Measurements from ENCODE around the gene MAGI1. TPM values are rescaled to one million over a fixed set of nuclear protein-coding genes. Genes with fewer than 3 reads are reported as not detected.

MAGI1 gene
- total RNA-seq, 4 donors from 2014 or later: 42.4 to 71.6 (median 50.2) TPM

DNA sequence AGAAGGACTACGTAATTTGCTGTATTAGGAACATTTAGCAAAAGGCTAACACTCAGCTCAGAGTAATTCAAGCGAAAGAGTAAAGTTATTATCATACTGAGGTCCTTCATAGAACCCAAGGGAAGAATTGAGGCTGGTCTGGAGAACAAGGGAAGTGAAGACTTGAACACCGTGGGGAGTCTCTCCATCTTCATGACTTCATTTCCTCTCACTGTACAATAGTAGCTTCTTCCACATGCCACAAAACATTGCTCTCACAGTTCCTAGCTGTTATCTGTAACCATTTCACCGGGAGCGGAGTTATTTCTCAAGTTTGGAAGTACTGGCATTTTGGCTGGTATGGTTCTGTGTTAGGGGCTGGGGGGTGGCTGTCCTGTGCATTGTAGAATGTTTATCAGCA lies 69.7 kb downstream of the MAGI1 start:
- 90% methylated on average over 5 of the region's 5 CpGs for WGBS, 2 donors
- TF ChIP-seq, protein P1, sequence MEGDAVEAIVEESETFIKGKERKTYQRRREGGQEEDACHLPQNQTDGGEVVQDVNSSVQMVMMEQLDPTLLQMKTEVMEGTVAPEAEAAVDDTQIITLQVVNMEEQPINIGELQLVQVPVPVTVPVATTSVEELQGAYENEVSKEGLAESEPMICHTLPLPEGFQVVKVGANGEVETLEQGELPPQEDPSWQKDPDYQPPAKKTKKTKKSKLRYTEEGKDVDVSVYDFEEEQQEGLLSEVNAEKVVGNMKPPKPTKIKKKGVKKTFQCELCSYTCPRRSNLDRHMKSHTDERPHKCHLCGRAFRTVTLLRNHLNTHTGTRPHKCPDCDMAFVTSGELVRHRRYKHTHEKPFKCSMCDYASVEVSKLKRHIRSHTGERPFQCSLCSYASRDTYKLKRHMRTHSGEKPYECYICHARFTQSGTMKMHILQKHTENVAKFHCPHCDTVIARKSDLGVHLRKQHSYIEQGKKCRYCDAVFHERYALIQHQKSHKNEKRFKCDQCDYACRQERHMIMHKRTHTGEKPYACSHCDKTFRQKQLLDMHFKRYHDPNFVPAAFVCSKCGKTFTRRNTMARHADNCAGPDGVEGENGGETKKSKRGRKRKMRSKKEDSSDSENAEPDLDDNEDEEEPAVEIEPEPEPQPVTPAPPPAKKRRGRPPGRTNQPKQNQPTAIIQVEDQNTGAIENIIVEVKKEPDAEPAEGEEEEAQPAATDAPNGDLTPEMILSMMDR (IDR thresholded peaks at IDR 0.05): no peak
- TF ChIP-seq POLR2A (IDR thresholded peaks at IDR 0.05): no peak
- intact Hi-C loops (cut with DNase I; ENCODE audit: low total_unique reads): no loop called here
- no peak for DNase-seq (ENCODE audit: low spot score in 2 of 2)
- H3K4me3 ChIP-seq (ENCODE audit: low read depth, poor library complexity, severe bottlenecking): no peak overlapping the region

DNA sequence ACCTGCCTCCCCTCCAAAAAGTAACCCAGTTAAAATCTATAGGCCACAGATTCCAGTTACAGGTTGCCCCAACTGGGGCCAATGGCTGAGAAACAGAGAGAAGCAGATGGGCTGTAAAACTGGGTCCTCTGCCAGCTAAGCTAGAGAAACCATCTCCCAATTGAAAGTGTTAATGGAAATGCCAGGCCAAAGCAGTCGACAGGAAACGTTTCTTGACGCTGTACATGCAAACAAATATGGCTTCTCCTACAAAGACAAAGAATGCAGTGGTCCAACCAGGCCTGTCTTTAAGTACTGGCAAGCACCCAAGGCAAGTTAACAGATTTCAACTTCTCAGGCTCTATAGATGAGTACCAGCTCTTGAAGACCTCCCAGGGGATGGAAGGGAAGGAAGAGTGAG lies 71.3 kb downstream of the MAGI1 start:
- 79 to 90% methylated on average over 3 of the region's 3 CpGs for WGBS, 2 donors
- intact Hi-C loops (cut with DNase I; ENCODE audit: low total_unique reads): no loop called here
- no peak for DNase-seq (ENCODE audit: low spot score in 2 of 2)
- TF ChIP-seq, protein P1 (IDR thresholded peaks at IDR 0.05): no peak
- TF ChIP-seq POLR2A (IDR thresholded peaks at IDR 0.05): no peak
- no peak overlapping the region for H3K4me3 ChIP-seq (ENCODE audit: low read depth, poor library complexity, severe bottlenecking)

DNA sequence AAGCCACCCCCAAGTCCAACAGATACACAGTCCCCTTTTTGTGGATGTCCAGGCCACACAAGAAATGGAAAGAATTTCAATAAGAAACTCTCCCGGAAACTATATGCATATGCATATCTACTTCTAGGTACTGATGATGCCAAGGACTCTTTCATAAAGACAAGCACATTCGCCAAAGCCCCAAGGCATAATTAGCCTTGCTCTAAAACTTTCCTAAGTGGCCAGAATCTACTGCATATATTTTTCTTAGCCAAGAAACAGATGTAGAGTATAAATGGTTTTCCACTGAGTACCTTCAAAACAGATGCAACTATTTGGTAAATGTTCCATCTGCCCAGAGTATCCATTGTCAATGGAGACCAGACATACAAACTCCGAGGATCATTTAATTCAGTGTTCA lies 73.9 kb downstream of the MAGI1 start:
- WGBS, 2 donors: 68 to 72% methylated on average over 3 of the region's 3 CpGs
- TF ChIP-seq POLR2A (IDR thresholded peaks at IDR 0.05): no peak
- TF ChIP-seq, protein P1 (IDR thresholded peaks at IDR 0.05): no peak
- DNase-seq (ENCODE audit: low spot score in 2 of 2): no peak
- intact Hi-C loops (cut with DNase I; ENCODE audit: low total_unique reads): no loop called here
- H3K4me3 ChIP-seq (ENCODE audit: low read depth, poor library complexity, severe bottlenecking): no peak overlapping the region

DNA sequence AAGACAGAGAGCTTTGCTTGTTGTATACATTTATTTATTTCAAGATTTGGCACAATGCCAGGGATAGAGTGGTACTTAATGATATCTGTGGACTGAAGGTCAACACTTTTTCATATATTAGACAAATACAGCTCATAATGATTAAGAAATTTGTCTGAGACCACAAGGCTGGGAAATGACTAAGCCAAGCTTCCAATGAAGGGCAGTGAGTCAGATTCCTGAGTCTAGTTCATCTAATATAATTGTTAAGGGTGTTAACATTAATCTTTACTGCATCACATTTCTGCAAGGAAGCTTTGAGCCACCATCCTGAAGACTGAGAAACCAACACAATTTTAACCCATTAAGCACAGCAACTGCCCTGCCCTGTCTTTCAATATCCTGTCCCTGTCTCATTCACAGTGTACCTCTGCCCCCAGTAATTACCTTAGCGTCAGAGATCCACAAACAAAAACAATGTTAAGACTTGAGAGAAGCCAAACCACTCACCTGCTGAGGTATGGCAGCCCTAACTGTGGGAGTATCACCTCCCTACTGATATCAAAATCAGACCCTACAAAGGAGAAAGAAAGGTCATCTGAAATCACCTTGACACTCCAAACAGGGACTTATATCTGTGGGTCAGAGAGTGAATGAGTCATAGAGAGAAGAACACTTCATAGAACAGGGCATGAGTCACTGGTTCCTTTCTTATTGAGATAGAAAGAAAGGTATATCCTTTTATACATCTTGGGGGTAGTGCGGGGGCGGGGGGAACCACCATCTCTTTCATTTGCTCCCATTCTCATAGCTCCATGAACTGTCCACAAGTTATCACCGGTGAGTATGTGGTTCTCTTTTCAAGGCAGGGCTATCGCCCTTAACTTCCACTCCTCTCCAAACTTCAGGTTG lies 74.7 kb downstream of the MAGI1 start:
- TF ChIP-seq POLR2A (IDR thresholded peaks at IDR 0.05): no peak
- TF ChIP-seq, protein P1 (IDR thresholded peaks at IDR 0.05): no peak
- H3K4me3 ChIP-seq (ENCODE audit: low read depth, poor library complexity, severe bottlenecking): no peak overlapping the region
- DNase-seq (ENCODE audit: low spot score in 2 of 2): no peak
- intact Hi-C loops (cut with DNase I; ENCODE audit: low total_unique reads): no loop called here
- 82 to 83% methylated on average over 5 of the region's 5 CpGs for WGBS, 2 donors

DNA sequence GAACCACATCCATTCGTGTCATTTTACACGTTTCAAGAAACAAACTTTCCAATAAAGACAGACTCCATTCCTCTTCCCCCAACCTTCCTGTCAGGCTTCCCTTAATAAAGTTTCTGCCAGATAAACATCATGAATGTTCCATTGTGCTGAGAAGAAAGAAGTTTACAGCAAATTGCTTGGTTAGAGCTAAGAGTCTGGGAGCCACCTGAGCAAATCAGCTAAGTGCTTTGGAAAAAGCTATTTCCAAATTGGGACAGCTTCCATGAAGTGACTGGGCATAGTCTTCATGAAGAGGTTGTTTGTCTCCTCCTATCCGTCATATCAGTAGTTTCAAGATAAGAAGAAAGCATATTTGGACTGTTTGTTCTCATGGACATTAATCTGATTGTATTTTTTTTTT lies 77.0 kb downstream of the MAGI1 start:
- TF ChIP-seq, protein P1 (IDR thresholded peaks at IDR 0.05): no peak
- no peak for TF ChIP-seq POLR2A (IDR thresholded peaks at IDR 0.05)
- 57 to 68% methylated on average over 3 of the region's 3 CpGs for WGBS, 2 donors
- DNase-seq (ENCODE audit: low spot score in 2 of 2): no peak
- no peak overlapping the region for H3K4me3 ChIP-seq (ENCODE audit: low read depth, poor library complexity, severe bottlenecking)
- intact Hi-C loops (cut with DNase I; ENCODE audit: low total_unique reads): no loop called here

Measured in lower leg skin (tissue), 4 donors.